Measurements from ENCODE around the gene TM9SF1. TPM values are rescaled to one million over a fixed set of nuclear protein-coding genes. Genes with fewer than 3 reads are reported as not detected.

TM9SF1 gene
- total and polyA plus RNA-seq, 2 of the 4 experiments (the other 2 are of a cell fraction) = 40.4 to 65.6 TPM

GRCh38 chr14:24219521-24219920 is 24.3 kb upstream of the TM9SF1 start:
- Histone ChIP-seq H2AFZ (replicated peaks; ENCODE audit: low read length, poor library complexity) (no peak overlapping the region), H3K18ac (ENCODE audit: low read depth, low read length) (no peak overlapping the region), H3K23ac (ENCODE audit: low read depth, low read length) (no peak overlapping the region), H3K4me3 (ENCODE audit: insufficient read depth, low read depth, low read length) (no peak overlapping the region), H3K4ac (ENCODE audit: low read depth, low read length) (no peak overlapping the region), H4K8ac (ENCODE audit: low read depth in 2 of 2, low read length in 2 of 2) (no peak overlapping the region), H3K4me1 (ENCODE audit: control insufficient read depth, insufficient read depth, low read length) (no peaks in the 10 kb centered on the region), H3K27ac (ENCODE audit: insufficient read depth, low read length) (no peak overlapping the region), H4K91ac (ENCODE audit: insufficient read depth, low read depth, low read length) (no peak overlapping the region), H3K79me1 (ENCODE audit: low read depth in 1 of 2, low read length in 2 of 2) (peaks cover 7 to 62% of the 10 kb centered on the region in 2 experiments), H2AK5ac (ENCODE audit: low read depth, low read length) (no peak overlapping the region), H3K36me3 (ENCODE audit: control insufficient read depth, insufficient read depth, low read length) (peaks cover 6% of the 10 kb centered on the region), H3K27me3 (ENCODE audit: control insufficient read depth, insufficient read depth, low read length) (no peaks in the 10 kb centered on the region), H3K56ac (ENCODE audit: extremely low read depth, insufficient read depth, low read length) (no peak overlapping the region), H2BK5ac (ENCODE audit: low read depth, low read length, poor library complexity, severe bottlenecking) (no peak overlapping the region), H3K9ac (ENCODE audit: low read depth, low read length) (no peak overlapping the region), H2AK9ac (replicated peaks; ENCODE audit: low read depth, low read length, poor library complexity) (no peak overlapping the region), H3K4me2 (ENCODE audit: low read depth, low read length) (no peak overlapping the region), H3K9me3 (ENCODE audit: control insufficient read depth, insufficient read depth, low read length) (no peaks in the 10 kb centered on the region), H3K14ac (replicated peaks; ENCODE audit: low read depth, low read length) (no peak overlapping the region), H4K5ac (ENCODE audit: low read depth, low read length) (no peak overlapping the region), H2BK20ac (ENCODE audit: low read depth, low read length) (no peak overlapping the region), H3K9me1 (ENCODE audit: insufficient read depth, low read length) (peaks cover 7% of the 10 kb centered on the region; the same call in 1 of the 2 replicates), H2BK15ac (ENCODE audit: low read depth, low read length) (no peak overlapping the region), H4K20me1 (ENCODE audit: insufficient read depth, low read length) (no peaks in the 10 kb centered on the region; the same call in 1 of the 2 replicates), H2BK120ac (ENCODE audit: low read depth, low read length) (no peak overlapping the region)
- in situ Hi-C loops (cut with MboI; ENCODE audit: low sequenced_read_pairs) = no loop called here
- ATAC-seq (ENCODE audit: low read depth) (no peak), DNase-seq (no peak)
- TF ChIP-seq NFE2L2 (IDR thresholded peaks at IDR 0.05; ENCODE audit: low read depth, low read length) (no peak), CEBPB (IDR thresholded peaks at IDR 0.05; ENCODE audit: low read depth, low read length) (no peak), FOS (IDR thresholded peaks at IDR 0.05; ENCODE audit: low read depth, low read length) (no peak), RCOR1 (IDR thresholded peaks at IDR 0.05; ENCODE audit: insufficient replicate concordance, low read length) (no peak)
- no CpG with 5 or more reads among the region's 3 CpGs for WGBS, 2 experiments (ENCODE audit: extremely low coverage in 2 of 2, insufficient read length in 1 of 2)
- no TSS peak for BruUV-seq (replicated peaks)
- ChIA-PET CTCF (no interaction called here), POLR2A (ENCODE audit: unreplicated experiment) (no interaction called here)
- intact Hi-C loops (cut with micrococcal nuclease) = loop anchor here (10.0 kb wide), 1 partner anchor 215 kb away; no protein-coding TSS in a partner anchor
- dilution Hi-C loops (cut with HindIII; ENCODE audit: low sequenced_read_pairs, unreplicated experiment) = no loop called here
